Neuronal stem cell (in vitro differentiated cells): Measurements from ENCODE around the gene HS6ST1.

ENCODE experiments used
- DNase-seq: peaks from one replicate; pipeline ENCODE4 v3.0.0-alpha.2; 2013; ENCODE audit warnings: low spot score
- H2AFZ ChIP-seq: one replicate; pipeline ENCODE4 v1.6.1; 2013; ENCODE audit warnings: mild to moderate bottlenecking, low read length, inconsistent platforms
- H2AK5ac ChIP-seq: 2 replicates; pipeline ENCODE4 v1.6.1; 2013; ENCODE audit warnings: low read depth, mild to moderate bottlenecking, inconsistent platforms, low read length, moderate library complexity, mixed read lengths
- H2BK120ac ChIP-seq: 2 replicates; pipeline ENCODE4 v1.6.1; 2013; ENCODE audit warnings: low read depth, mild to moderate bottlenecking, inconsistent platforms, low read length, moderate library complexity, mixed read lengths
- H2BK12ac ChIP-seq: one replicate; pipeline ENCODE4 v1.6.1; 2013; ENCODE audit warnings: low read length, inconsistent platforms
- H2BK15ac ChIP-seq: 2 replicates; pipeline ENCODE4 v1.6.1; 2013; ENCODE audit warnings: mild to moderate bottlenecking, low read length, inconsistent platforms, mixed read lengths
- H2BK5ac ChIP-seq: one replicate; pipeline ENCODE4 v1.6.1; 2013; ENCODE audit warnings: inconsistent platforms, mild to moderate bottlenecking, low read length, moderate library complexity
- H3K14ac ChIP-seq: one replicate; pipeline ENCODE4 v1.6.1; 2013; ENCODE audit warnings: low read length, inconsistent platforms
- H3K18ac ChIP-seq: 2 replicates; pipeline ENCODE4 v1.6.1; 2013; ENCODE audit warnings: low read length, inconsistent platforms
- H3K23ac ChIP-seq: 2 replicates; pipeline ENCODE4 v1.6.1; 2013; ENCODE audit warnings: low read depth, mild to moderate bottlenecking, mixed read lengths, low read length, inconsistent platforms; ENCODE audit not compliant: poor library complexity
- H3K27ac ChIP-seq: replicated peaks from 3 replicates; pipeline ENCODE4 v1.5.1; 2013; ENCODE audit warnings: low read length, inconsistent platforms
- H3K27me3 ChIP-seq, 3 experiments: 2 replicates each; pipeline ENCODE4 v1.6.1; 2013; ENCODE audit warnings: low read length in 3 of 3, mild to moderate bottlenecking in 2 of 3, inconsistent platforms in 1 of 3, low read depth in 1 of 3, mixed read lengths in 1 of 3, moderate library complexity in 1 of 3; ENCODE audit not compliant: control insufficient read depth in 3 of 3, insufficient read depth in 3 of 3
- H3K36me3 ChIP-seq, 2 donors: replicated peaks in 1 of 2; 2 replicates each; pipeline ENCODE4 v1.6.1; 2013; ENCODE audit warnings: low read length in 2 of 2; ENCODE audit not compliant: control insufficient read depth in 2 of 2, insufficient read depth in 2 of 2
- H3K4ac ChIP-seq: 2 replicates; pipeline ENCODE4 v1.6.1; 2013; ENCODE audit warnings: inconsistent platforms, mild to moderate bottlenecking, low read length, moderate library complexity
- H3K4me1 ChIP-seq, 2 donors: 1 replicate in 1 of 2; 2 replicates in 1 of 2; pipeline ENCODE4 v1.6.1; 2013; ENCODE audit warnings: low read length in 2 of 2, low read depth in 1 of 2; ENCODE audit not compliant: control insufficient read depth in 2 of 2, insufficient read depth in 1 of 2
- H3K4me2 ChIP-seq: one replicate; pipeline ENCODE4 v1.6.1; 2013; ENCODE audit warnings: mild to moderate bottlenecking, low read length, inconsistent platforms; ENCODE audit not compliant: insufficient read depth, poor library complexity, severe bottlenecking
- H3K4me3 ChIP-seq, 2 donors: 2 replicates each; pipeline ENCODE4 v1.5.1; 2013; ENCODE audit warnings: low read length in 2 of 2, mild to moderate bottlenecking in 2 of 2, inconsistent platforms in 1 of 2, moderate library complexity in 1 of 2
- H3K79me1 ChIP-seq: one replicate; pipeline ENCODE4 v1.6.1; 2013; ENCODE audit warnings: low read depth, mild to moderate bottlenecking, inconsistent platforms, low read length, moderate library complexity
- H3K9ac ChIP-seq: one replicate; pipeline ENCODE4 v1.6.1; 2013; ENCODE audit warnings: mild to moderate bottlenecking, low read depth, low read length, inconsistent platforms; ENCODE audit not compliant: poor library complexity
- H3K9me3 ChIP-seq, 2 donors: replicated peaks in 1 of 2; 2 replicates each; pipeline versions ENCODE3 to v1.6.1; 2013; ENCODE audit warnings: low read length in 2 of 2, mild to moderate bottlenecking in 2 of 2, inconsistent platforms in 1 of 2, low read depth in 1 of 2, mixed read lengths in 1 of 2, moderate library complexity in 1 of 2; ENCODE audit not compliant: control insufficient read depth in 2 of 2, insufficient read depth in 1 of 2
- H4K8ac ChIP-seq: one replicate; pipeline ENCODE4 v1.6.1; 2013; ENCODE audit warnings: low read depth, mild to moderate bottlenecking, inconsistent platforms, low read length, moderate library complexity
- H4K91ac ChIP-seq: one replicate; pipeline ENCODE4 v1.6.1; 2013; ENCODE audit warnings: low read length, low read depth, mild to moderate bottlenecking, inconsistent platforms; ENCODE audit not compliant: poor library complexity
- WGBS, 2 donors: extraction: QIAGEN DNeasy Blood & Tissue Kit; methylation state at CpG; one replicate each; pipeline ENCODE4 v1.1.7; 2013; ENCODE audit warnings: missing lambda C conversion rate in 2 of 2, mixed read lengths in 1 of 2; ENCODE audit not compliant: insufficient read length in 2 of 2, insufficient replicate concordance in 1 of 2; ENCODE audit errors: extremely low coverage in 2 of 2; 5-methylcytosine and 5-hydroxymethylcytosine counted together

Gene HS6ST1

DNA sequence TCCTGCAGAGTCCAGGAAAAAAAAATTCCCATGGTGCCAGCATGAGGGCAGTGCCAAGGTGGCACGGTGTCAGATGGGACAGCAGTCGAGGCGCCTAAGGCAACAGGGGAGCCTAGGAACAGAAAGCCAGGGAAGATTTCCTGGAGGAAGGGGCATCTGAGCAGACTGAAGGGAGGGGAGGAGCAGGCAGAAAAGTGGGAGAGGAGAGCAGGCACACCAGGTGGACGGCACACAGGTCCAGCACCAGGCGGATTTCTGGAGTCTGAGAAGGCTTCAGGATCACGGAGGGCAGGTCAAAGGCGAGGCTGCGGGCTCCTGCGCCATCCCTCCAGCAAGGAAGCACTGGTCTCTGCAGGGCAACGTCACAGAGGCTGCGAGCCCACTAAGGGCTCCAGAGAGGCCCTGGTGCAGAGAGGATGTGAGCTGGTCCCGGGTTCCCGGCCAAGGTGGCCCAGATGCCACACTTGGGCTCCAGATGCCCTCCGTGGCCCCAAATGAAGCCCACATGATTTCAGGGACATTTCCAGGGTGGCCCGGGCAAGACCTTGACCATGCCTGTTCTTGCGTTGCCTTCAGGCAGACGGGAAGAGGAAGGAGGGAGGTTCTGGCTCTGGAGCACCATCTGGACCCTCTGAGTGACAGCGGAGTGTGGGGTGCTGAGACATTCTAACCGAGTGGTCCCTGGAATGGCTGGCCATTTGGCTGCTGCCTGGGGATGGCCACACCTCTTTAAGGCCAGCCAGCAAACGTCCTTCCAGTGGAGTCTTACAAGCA, 4.1 kb downstream of the HS6ST1 start:
- H3K27ac ChIP-seq = no peak overlapping the region
- no peak overlapping the region for H2BK120ac ChIP-seq
- H3K36me3 ChIP-seq = peaks cover 3 to 72% of the 10 kb centered on the region in 2 donors
- H3K18ac ChIP-seq = no peak overlapping the region
- H3K23ac ChIP-seq = no peak overlapping the region
- H4K91ac ChIP-seq = no peak overlapping the region
- no peak for DNase-seq
- H4K8ac ChIP-seq = no peak overlapping the region
- no peak overlapping the region for H2AFZ ChIP-seq
- peaks cover 30 to 40% of the 10 kb centered on the region in 2 donors for H3K4me1 ChIP-seq
- H3K27me3 ChIP-seq = peaks cover 0 to 5% (median 0%) of the 10 kb centered on the region in 3 experiments
- no peak overlapping the region for H3K14ac ChIP-seq
- H3K4ac ChIP-seq = no peak overlapping the region
- H3K79me1 ChIP-seq = peaks cover 42% of the 10 kb centered on the region
- no peak overlapping the region for H3K4me2 ChIP-seq
- no peak overlapping the region for H3K4me3 ChIP-seq
- H2AK5ac ChIP-seq = no peak overlapping the region
- H3K9me3 ChIP-seq = no peaks in the 10 kb centered on the region
- no peak overlapping the region for H2BK5ac ChIP-seq
- no CpG with 5 or more reads among the region's 20 CpGs for WGBS, 2 donors
- no peak overlapping the region for H3K9ac ChIP-seq
- no peak overlapping the region for H2BK12ac ChIP-seq
- H2BK15ac ChIP-seq = no peak overlapping the region

DNA sequence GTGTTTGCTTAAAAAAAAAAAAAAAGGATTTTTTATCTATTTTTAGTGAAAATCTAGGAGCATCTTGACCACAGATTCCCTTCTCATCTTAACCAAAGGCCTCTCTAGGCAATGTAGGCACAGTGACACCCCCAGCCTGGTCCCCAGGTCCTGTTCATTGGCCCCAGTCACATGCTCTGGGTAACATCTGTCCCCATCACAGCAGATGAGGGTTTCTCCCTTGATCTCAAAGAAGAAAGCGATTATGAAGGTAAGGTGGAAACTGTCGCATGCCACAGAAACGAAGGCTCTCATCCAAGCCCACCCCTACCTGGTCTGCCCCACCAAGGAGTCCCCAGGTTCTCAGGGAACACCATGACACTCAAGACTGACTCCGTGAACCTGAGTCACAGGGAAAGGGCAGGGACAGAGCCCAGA, 4.7 kb downstream of the HS6ST1 start:
- H3K4me1 ChIP-seq = peaks cover 33 to 41% of the 10 kb centered on the region in 2 donors
- no peak overlapping the region for H2AFZ ChIP-seq
- no peak overlapping the region for H3K14ac ChIP-seq
- H3K4me3 ChIP-seq = no peak overlapping the region
- no peak overlapping the region for H2AK5ac ChIP-seq
- no peak overlapping the region for H2BK15ac ChIP-seq
- no peak overlapping the region for H3K4me2 ChIP-seq
- no CpG with 5 or more reads among the region's 4 CpGs for WGBS, 2 donors
- H4K91ac ChIP-seq = no peak overlapping the region
- H3K79me1 ChIP-seq = peaks cover 43% of the 10 kb centered on the region
- no peak overlapping the region for H2BK120ac ChIP-seq
- no peak overlapping the region for H4K8ac ChIP-seq
- H3K27me3 ChIP-seq = no peaks in the 10 kb centered on the region
- no peak overlapping the region for H2BK12ac ChIP-seq
- no peak overlapping the region for H3K18ac ChIP-seq
- H2BK5ac ChIP-seq = no peak overlapping the region
- H3K27ac ChIP-seq = no peak overlapping the region
- H3K36me3 ChIP-seq = peaks cover 3 to 77% of the 10 kb centered on the region in 2 donors
- DNase-seq = no peak
- no peak overlapping the region for H3K23ac ChIP-seq
- H3K4ac ChIP-seq = no peak overlapping the region
- H3K9me3 ChIP-seq = no peaks in the 10 kb centered on the region
- no peak overlapping the region for H3K9ac ChIP-seq

DNA sequence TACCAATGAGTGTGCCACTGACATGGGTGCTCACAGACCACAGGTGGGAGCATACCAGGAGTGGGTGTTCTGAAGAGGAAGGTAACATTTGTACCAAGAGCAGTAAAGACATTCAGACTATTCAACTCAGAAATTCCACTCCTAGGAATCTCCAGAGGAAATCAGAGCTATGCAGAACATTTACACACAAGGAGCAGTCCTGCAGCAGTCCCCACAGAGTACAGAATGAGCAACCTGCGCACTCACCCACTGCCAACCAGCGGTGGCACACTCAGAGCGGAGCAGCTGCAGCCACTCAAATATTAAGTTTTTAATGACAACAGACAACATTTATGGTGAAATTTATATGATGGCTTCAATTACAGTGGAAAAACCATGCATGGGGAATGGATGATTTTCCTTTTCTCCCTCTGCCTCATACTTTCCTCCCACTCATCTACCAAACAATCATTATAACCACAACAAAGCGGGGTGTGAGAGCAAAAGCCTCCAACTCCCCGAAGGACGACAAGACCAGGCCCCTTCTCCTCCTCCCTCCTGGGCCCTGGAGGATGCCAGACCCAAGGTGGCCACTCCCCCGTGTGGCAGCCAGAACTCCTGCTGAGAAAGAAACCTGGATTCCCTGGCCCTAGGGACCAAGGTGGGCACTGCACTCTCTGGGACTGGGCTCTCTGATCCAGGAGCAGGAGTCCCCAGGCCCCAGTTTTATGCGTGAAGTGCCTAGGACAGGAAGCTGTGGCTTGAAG, 5.4 kb downstream of the HS6ST1 start:
- Histone ChIP-seq H2AK5ac (no peak overlapping the region), H3K4me3 (peak overlapping the region in 1 of 2 donors; percentile 25), H2BK5ac (no peak overlapping the region), H3K4me1 (peaks cover 33 to 44% of the 10 kb centered on the region in 2 donors), H3K27me3 (no peaks in the 10 kb centered on the region), H2BK15ac (no peak overlapping the region), H2BK120ac (no peak overlapping the region), H3K4me2 (no peak overlapping the region), H3K18ac (no peak overlapping the region), H3K27ac (no peak overlapping the region), H3K14ac (no peak overlapping the region), H2BK12ac (no peak overlapping the region), H3K36me3 (peaks cover 3 to 83% of the 10 kb centered on the region in 2 donors), H4K91ac (no peak overlapping the region), H4K8ac (no peak overlapping the region), H2AFZ (no peak overlapping the region), H3K9ac (no peak overlapping the region), H3K23ac (no peak overlapping the region), H3K4ac (no peak overlapping the region), H3K79me1 (peaks cover 45% of the 10 kb centered on the region), H3K9me3 (no peaks in the 10 kb centered on the region)
- no CpG with 5 or more reads among the region's 8 CpGs for WGBS, 2 donors
- no peak for DNase-seq

DNA sequence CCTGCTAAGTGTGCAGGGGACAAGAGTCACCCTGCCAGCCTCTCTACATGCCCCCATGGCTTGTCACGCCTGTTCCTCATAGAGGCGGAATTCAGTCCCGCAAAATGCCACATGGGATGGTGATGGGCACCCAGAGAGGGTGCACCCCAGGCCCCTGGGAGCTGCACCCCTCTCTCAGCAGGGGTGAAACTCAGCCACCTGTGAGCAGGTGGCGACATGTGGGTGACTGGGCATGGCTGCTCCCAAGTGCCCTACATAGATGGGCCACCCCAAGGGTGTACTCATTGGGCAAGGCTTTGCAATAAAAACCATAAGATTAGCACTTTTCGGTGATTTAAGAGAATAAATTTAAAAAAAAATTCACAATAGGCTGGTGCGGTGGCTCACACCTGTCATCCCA, 6.3 kb downstream of the HS6ST1 start:
- Histone ChIP-seq H3K79me1 (peaks cover 45% of the 10 kb centered on the region), H3K9ac (no peak overlapping the region), H3K4me2 (no peak overlapping the region), H2BK15ac (no peak overlapping the region), H3K4me1 (peaks cover 33 to 44% of the 10 kb centered on the region in 2 donors), H2BK12ac (no peak overlapping the region), H3K18ac (no peak overlapping the region), H3K4ac (no peak overlapping the region), H3K27ac (no peak overlapping the region), H3K23ac (no peak overlapping the region), H3K27me3 (no peaks in the 10 kb centered on the region), H2AK5ac (no peak overlapping the region), H3K4me3 (no peak overlapping the region), H2BK5ac (no peak overlapping the region), H2AFZ (no peak overlapping the region), H3K14ac (no peak overlapping the region), H2BK120ac (no peak overlapping the region), H4K8ac (no peak overlapping the region), H4K91ac (no peak overlapping the region), H3K36me3 (peaks cover 3 to 92% of the 10 kb centered on the region in 2 donors), H3K9me3 (no peaks in the 10 kb centered on the region)
- no peak for DNase-seq
- no CpG with 5 or more reads among the region's 6 CpGs for WGBS, 2 donors
